NOMO-1 treated with dmso at 0.1 percent for 144 hours (cell line): ENCODE data around the gene AATK.
A peak's percentile ranks its signal among the peaks of the same experiment; 100 is the strongest.
"Not testable (repeated sequence)": the region's sequence is repeated elsewhere in the genome, so short reads cannot be mapped to it uniquely, and the experiment has no call there.

Source experiments
- DNase-seq: peaks from one replicate; lab custom pipeline; 2025; ENCODE audit not compliant: unreplicated experiment; lab: John Stamatoyannopoulos, UW

The AATK gene

DNA sequence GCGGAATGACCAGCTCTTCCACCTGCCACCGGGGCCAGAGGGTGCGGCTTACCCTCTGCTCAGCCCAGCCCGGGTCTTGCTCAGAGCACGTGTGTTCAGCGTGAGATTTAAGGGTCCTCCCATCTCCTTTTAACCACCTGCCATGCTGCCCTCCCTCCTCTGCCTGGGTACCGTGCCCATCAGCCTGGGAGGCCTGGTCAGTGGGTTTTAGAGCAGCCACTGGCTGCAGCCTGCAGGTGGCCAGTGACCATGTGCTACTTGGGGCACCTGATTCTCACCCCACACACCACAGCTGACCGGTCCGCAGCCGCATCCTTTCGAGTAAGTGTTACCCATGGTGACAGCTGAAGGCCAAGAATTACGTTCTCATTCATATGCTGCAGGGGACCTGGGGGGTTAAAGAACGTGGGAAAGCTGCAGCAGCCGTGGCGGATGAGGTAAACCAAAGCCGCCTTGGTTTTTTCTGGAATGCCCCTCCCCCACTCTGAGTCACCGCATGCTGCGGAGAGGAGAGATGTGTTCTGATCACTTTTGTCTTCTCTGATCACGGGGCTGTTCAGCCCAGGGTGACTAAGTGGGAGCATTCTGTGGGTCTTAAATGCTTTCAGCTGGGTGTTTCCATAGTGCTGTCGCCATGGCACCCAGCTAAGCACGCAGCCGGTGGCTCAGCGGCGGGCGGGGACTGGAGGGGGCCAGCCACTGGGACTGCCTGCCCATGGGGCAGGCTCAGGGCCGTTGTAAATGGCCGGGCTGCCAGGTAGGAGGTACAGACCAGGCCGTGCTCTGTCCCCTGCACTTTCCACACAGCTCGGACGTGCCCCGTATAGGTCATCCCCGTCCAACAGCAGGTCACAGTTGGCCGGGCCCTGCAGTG lies 71.3 kb downstream of the AATK start:
- peak; percentile 75 for DNase-seq

DNA sequence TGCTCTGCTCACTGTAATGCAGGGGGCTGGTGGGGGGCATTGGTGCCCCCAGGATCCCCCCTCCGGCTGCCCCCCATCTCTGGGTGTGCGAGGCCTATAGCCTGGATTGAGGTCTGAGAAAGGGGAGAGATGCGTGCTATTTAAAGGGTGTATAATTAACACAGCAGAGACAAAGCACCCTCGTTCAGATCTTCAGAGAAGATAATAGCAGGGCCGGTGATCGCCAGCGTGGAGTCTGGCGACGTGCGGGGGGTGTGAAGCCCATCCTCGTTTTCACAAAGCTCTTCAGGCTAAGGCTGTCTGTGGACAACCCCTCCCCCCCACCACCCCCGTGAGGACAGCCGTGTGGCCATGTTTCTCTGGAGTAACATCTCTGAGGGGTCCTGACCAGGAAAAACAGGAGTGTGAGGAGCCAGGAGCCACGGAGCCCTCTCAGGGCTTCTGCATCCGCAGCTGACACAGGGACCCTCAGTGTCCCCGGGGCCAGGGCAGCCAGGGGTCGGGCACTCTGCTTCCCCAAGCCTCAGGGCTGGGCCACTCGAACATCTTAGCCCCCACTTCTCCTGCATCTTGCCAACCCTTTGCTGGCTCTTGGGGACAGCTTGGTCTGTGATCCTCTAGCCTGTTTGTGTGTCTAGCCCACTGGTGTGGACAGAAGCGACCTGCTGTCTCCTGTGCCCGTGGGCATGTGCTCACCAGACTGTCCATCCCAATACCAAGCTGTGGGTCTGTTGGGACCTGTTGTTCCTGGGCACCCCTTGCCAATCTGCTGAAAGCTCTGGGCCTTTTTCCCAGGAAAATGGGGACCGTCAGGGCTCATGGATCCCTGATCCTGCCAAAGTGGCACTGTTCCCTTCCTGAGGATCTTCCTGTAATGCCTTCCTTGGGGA lies 72.2 kb downstream of the AATK start:
- no peak for DNase-seq

DNA sequence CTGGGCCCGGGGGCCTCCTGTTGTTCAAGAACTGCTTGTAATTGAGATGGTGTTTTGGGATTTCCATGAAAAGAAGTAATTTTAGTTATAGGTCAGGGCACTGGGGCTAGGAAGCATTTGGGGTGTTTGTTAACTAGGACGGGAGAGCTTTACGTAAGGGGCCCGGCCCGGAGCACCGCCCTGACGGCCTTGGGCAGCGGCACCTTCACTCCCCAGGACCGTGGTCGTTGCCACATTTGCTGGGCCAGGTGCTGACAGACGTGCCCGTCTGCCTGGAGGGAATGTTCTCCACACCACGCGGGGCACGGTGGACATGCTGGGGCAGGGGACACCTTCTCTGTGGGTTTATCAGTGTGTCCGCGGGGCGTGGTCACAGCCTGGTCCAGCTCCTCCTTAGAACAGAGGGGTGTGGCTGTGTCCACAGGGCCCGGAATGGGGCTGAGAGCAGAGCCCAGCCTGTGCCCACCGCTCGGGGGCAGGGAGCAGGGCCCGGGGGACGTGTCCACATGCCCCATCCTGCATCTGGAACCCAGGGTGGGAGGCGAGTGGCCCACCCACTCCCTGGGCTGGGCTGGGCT lies 73.4 kb downstream of the AATK start:
- no peak for DNase-seq

DNA sequence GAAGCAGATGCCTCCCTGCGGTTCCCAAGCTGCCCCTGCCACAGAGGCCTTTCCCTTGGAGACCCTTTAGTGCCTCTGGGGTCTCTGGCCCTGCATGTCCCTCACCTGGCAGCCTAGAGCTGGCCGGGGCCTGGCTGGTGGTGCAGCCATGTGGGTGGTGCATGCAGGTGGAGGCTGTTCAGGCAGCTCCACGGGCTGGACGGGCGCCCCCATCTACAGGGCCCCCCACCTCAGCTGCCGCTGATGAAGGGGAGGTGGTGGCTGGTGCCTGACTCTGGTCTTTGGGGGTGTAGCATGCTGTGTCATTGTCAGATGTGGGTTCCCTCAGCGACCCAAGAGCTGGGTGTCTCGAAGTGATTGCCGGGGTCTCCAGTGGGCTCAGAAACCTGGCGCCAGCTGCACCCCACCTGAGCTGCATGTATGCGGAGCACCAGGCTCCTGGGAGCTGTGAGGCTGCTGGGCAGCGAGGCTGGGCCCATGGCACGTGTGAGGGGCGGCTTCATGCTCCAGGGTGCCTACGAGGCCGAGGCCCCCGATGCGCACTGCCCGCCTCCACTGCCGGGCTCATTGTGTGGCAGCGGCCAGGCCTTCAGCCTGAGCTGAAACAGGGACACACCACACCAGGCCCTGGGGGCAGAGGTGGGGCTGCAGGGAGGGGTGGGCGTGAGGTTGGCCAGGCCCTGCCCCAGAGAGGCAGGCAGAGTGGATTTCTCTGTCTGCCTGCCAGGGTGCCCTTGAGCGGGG lies 74.1 kb downstream of the AATK start:
- no peak for DNase-seq

DNA sequence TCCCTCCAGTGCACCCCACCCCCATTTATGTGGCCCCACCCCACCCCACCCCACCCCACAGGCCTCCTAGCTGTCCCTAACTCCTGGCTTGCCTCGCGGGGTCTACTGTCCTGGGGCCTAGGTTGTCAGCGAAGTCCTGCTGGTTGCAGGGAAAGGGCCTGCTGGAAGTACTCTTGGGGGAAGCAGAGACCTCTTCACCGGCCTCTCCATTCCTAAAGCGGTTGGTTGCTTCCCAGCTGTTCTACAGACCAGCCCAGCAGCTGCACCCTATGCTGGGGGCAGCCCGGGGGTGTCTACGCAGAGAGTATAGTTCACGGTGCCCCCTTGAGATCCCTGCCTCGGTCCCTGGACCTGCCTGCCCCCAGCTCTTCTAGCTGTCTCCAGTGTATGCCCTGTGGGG lies 74.9 kb downstream of the AATK start:
- DNase-seq: no peak

DNA sequence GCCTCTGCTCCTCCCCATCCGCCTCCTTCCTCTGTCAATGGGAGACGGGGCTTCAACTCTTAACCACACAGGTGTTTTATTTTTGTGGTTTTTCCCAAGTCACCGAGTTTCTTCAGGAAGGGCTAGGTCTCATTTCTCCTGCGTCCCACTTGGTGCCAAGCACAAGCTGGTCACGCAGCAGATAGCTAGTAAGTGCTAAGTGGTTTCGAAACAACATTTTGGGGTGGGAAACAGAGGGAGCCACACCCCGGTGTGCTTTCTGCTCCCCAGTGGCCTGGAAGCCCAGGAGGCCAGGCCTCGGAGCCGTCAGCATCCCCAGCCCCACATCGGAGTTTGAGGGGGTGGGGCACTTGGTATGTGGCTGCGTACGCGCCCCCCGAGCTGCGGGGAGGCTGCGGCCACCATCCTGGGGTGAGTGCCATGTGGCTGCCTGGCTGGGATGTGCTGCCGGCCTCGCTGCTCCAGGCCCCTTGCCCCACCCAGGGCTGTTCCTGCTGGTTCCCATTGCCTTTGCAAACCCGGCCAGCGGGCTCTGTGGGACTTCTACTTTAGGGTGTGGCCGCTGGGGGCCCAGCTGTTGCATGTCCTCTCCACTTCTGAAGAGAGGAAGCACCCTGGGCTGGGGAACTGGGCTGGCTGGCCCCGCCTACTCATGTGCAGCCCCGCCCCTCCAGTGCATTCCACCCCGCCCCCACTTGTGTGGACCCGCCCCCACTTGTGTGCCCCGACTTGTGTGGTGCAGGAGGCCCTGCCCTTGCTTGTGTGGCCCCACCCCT lies 75.5 kb downstream of the AATK start:
- peak; percentile 59 for DNase-seq

DNA sequence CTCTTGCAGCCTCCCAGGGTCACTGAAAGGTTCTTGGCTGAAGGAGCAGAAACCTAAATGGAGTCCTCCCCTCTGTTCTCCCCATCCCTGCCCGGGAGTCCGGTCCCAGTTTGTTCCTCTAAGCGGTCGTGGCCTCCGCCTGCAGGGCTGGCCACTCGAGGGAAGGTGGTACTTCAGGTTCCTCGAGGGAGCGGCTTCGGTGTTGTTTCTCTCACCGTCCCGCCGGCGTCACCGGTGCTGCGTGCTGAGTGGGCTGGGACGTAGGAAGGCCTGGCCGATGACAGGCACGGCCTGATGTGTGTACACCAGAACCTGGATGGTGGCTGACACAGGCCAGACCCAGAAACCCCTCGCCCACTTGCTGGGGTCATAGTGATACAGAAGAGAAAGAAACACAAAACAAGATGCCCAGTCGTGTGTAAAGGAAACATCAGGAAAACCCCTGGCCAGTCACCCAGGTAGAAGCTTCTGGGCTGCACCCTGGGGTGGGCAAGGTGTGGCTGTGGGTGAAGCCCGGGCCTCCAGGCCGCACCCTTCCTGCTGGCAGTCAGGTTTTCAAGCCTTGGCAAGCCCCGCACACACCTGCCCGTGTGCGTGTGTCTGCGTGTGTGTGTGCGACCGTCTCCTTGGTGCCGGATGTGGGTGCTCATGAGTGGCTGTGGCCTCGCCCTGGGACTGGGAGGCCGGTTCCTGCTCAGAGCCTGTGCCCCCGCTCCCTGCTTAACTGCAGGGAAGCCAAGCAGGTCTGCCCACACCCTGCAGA lies 79.1 kb downstream of the AATK start:
- DNase-seq: no peak

DNA sequence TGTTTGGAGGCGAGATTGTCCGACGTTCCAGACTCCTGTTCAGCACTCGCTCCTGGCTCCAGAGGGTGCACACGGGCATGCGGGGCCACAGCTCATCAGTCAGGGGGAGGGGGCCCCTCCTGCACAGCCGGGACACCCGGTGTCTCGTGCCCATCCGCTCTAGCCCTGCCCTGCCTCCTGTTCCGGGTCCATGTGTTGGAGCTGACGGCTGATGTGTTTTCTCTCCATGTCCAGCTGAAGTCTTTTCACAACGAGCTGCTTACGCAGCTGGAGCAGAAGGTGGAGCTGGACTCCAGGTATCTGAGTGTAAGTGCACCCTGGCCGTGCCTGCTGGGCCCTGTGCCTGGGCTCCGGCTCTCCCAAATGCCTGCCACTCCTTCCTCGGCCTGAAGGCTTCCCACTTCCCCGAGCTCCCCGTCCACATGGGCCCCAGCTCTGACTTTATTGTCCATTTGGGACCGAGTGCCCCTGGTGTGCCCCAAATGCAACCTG lies 80.6 kb downstream of the AATK start:
- no peak for DNase-seq

DNA sequence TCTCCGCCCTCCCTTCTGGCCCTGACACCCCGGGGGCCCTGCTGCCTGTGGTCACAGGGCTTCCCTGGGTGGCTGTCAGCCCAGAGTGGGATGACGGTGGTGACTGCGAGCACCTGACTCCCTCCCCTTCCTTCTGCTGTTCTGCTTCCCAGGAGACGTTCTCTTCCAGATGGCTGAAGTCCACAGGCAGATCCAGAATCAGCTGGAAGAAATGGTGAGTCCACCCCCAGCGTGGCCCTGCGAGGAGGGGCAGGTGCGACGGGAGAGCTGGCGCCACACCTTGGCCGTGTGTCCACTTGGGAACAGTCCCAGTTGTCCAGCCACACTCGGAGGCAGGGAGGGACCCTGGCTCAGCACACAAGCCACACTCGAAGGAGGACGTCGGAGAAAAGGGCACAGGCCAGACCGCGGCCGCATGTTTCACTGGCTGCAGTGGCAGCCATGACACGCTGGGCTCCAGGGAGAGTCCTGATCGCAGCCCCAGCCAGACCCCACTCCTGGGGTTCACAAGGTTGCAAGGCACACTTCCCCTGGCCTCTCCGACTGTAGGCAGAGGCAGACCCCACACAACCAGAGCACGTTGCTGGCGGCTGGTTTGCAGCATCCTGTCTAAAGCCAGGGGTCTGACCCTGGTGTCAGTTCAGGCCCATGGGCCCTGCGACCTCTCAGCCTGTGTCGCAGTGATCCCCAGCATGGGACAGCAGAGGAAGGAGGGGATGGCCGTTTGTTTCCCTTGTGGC lies 81.2 kb downstream of the AATK start:
- DNase-seq: no peak

DNA sequence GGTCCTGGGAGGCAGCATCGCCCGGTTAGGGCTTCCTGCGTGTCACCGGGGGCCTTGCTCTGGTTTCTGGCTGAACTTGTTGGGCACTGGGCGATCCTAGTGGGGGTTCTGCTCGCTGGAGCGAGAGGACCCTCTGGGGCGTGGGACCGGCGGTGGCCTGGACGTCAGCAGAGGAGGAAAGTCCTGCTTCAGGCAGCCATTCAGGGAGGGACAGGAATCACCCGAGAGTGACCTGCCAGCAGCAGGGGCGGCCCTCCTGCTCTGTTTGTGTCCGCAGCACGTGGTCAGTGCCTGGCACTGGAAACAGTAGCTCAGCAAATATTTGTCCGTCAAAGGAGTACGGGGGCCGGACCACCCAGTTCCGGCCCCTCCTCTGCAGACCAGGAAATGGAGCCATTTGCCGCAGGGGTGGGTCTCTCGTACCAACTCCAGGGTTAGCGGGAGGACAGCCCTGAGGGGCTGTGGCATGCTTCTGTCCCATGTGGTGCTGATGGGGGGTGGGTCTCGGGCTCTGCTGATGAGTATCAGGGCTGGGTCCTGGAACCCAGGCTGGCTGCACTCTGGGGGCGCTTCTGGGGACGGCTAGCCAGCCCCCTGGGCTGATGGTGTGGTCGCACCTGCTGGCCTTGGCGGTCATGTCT lies 82.8 kb downstream of the AATK start:
- no peak for DNase-seq

DNA sequence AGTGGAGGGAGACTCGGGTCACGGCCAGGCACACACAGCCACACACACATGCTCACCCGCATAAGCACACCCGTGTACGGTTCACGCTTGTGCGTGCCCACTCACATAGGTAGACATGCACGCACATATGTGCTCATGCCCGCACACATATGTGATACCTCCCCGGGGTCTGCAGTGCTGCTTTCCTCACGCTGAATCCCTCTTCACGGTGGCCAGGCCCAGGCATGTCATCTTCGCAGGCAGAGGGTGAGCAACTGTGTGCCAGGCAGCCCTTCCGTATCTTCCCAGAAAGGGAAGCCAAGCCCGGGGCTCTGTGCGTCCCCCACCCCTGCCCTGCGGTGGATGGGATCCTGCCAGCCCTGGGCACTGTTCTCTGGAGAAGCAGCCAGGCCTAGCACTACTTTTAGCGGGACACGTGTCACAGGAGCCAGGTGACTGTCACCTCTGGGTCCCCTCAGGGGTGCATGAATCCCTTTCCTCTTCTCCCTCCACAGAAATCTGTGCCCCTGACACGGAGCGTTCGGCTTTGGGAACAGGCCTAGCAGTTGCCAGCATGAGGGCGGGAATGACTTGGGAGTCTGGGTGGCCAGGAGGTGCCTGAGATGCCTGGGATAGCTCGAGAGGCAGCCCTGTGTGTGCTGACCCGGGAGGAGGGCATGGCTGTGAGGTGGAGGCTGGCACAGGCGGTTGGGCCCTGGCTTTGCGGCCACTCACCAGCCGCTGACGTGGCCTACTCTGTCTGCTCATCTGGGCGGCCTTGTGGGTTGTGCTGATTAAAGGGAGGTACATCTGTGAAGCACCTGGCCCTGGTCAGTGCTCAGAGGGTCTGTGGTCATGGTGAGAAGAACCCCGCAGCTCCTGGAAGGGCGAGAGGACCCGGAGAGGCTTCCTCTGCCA lies 83.6 kb downstream of the AATK start:
- DNase-seq: no peak

DNA sequence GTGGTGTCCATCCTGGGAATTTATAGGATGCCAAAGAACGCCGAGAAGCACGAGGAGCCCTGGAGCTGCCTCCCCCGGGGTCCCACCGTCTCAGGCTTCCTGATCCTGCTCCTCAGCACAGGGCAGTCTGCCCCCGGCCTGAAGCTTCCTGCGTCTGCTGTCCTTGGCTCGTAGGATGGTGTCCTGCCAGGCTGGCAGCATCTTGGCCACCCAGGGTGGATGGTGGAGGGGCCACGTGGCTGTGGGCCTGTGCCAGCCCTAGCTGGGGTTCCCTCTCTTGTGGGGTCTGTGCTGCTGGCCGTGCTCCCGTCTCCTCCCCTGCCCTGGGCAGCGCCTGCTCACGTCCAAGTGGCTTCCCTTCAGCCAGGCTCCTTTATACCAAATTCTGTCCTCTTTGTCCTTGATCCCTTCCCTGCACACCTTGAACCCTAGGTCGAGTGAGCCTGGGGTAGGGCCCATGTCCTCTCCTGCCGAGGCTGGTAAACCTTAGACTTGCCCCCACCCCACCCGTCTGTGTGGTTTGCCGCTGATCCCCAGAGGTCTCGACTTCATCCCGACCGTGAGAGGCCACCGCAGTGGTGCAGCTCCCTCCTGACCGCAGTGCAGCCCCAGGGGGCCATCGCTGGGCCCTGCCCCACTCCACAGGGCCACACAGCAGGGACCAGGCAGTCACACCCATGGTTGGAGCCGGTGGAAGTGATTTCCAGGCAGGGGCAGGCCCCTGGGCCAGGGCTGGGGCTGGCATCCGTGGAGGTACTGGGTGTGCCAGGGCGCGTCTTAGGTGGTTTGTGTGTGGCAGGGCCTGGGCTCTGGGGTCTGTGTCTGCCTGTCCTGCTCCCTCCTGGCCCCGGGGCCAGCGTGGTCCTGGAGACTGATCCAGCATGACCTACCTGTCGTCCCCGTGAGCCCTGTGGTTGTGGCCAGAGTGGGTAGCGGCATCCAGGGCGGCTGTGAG lies 84.5 kb downstream of the AATK start:
- no peak for DNase-seq

DNA sequence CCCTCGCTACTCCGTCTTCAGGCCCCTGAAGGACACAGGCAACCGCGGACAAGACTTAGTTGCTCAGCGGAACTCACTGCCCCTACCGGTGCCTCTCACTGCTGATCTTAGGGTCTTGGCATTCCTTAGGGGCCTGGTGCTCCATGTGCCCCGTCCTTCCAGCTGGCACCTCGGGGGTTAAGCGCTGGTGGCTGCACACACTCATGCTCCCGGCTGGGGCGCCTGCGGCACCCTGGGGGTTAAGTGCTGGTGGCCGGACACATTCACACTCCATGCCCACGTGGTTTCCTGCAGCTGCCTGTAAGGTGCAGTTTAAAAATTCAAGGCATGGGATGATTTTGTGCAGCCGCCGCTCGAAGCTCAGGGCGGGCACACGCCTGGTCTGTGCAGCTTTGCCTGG lies 86.0 kb downstream of the AATK start:
- DNase-seq: no peak

DNA sequence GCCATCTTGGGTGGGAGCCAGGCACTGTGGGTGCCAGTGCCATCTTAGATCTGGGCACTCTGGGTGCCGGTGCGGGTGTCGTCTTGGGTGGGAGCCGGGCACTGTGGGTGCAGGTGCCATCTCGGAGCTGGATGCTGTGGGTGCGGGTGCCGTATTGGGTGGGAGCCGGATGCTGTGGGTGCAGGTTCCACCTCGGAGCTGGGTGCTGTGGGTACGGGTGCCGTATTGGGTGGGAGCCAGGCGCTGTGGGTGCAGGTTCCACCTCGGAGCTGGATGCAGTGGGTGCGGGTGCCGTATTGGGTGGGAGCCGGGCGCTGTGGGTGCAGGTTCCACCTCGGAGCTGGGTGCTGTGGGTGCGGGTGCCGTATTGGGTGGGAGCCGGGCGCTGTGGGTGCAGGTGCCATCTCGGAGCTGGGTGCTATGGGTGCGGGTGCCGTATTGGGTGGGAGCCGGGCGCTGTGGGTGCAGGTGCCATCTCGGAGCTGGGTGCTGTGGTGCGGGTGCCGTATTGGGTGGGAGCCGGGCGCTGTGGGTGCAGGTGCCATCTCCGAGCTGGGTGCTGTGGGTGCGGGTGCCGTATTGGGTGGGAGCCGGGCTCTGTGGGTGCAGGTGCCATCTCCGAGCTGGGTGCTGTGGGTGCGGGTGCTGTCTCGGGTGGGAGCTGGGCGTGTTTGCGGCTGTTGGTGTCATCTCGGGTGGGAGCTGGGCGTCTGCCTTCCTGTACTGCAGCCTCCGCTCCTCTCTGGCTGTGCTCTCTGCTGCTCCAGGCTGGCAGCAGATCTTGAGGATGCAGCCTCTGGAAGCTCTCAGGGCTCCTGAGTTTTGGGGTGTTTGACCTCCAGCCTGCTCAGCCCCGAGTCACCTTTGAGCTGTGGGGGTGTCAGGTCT lies 87.8 kb downstream of the AATK start:
- DNase-seq: not testable (repeated sequence)

DNA sequence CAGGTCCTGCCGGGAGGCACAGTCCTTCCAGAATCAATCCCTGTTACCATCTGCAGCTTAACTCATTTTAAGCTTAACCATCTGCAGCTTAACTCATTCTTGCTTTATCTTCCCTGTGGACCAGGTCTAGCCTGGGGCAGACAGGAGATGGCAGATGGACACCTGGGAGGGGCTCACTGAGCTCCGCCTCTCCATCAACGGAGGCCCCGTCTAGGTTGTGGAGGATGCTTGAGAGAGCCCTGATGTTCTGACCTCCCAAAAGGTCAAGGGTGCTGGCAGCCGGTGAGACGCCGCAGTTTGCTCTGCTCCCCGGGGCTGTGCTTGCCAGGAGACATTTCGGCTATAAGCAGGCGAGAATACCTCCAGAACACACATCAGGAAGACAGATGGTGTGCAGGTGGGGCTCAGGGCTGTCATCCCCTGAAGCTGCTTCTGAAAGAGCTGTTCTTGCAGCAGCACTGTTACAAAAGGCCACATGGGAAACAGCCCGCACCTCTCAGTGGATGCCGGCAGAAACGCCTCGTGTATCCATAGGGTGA lies 89.8 kb downstream of the AATK start:
- DNase-seq: no peak
